Activated CD8-positive, alpha-beta T cell treated with anti-CD3 and anti-CD28 coated beads for 36 hours (primary cell): Measurements from ENCODE around the gene ASB2. TPM values are rescaled to one million over a fixed set of nuclear protein-coding genes. Genes with fewer than 3 reads are reported as not detected.

Experiments
- ATAC-seq: fragments of 200-7000 bp; cut with Tn5 transposase; one replicate; pipeline ENCODE4 v1.10.0; 2021; ENCODE audit warnings: mild to moderate bottlenecking, moderate library complexity
- CTCF ChIA-PET: fragments of 350-600 bp; sonication (Branson Sonifier 250); formaldehyde crosslinking; loops from one replicate; lab custom pipeline; 2021; ENCODE audit warnings: antibody characterized with exemption; lab: Charles Lee
- POLR2A ChIA-PET: fragments of 350-600 bp; sonication (Branson Sonifier 250); formaldehyde crosslinking; loops from one replicate; lab custom pipeline; 2021; ENCODE audit warnings: antibody characterized with exemption; lab: Charles Lee
- DNase-seq: peaks from one replicate; pipeline ENCODE4 v3.0.0-alpha.2; 2020
- H3K27ac Mint-ChIP-seq: one replicate; pipeline ENCODE4 v1.8.0; 2021; ENCODE audit warnings: mild to moderate bottlenecking, mixed read lengths
- H3K27me3 Mint-ChIP-seq: one replicate; pipeline ENCODE4 v1.8.0; 2021; ENCODE audit warnings: mixed read lengths
- H3K36me3 Mint-ChIP-seq: one replicate; pipeline ENCODE4 v1.8.0; 2021; ENCODE audit warnings: low read depth, mixed read lengths
- H3K4me1 Mint-ChIP-seq: one replicate; pipeline ENCODE4 v1.8.0; 2021; ENCODE audit warnings: low read depth, mixed read lengths
- H3K4me3 Mint-ChIP-seq: one replicate; pipeline ENCODE4 v1.8.0; 2021; ENCODE audit warnings: mild to moderate bottlenecking, moderate library complexity, mixed read lengths
- H3K9me3 Mint-ChIP-seq: one replicate; pipeline ENCODE4 v1.8.0; 2021; ENCODE audit warnings: mixed read lengths
- CTCF ChIP-seq: fragments of 200-600 bp; IDR thresholded peaks from one replicate; pipeline ENCODE4 v1.8.0; 2022; ENCODE audit warnings: antibody characterized with exemption, mild to moderate bottlenecking
- intact Hi-C: fragments of 100-400 bp; cut with micrococcal nuclease; formaldehyde crosslinking; loops from one replicate; pipeline ENCODE4 v1.10.0; 2022
- total RNA-seq, 2 experiments: library from RNA; stranded (reverse); gene quantifications; one replicate each; pipeline ENCODE4 v1.2.3, GENCODE V29; 2021

Gene ASB2
- total RNA-seq, 2 experiments from 2014 or later = 11.7 to 12.7 TPM

- intact Hi-C loops = no loop called here
- H3K9me3 Mint-ChIP-seq = peaks cover 4% of the 10 kb centered on the region
- ATAC-seq (no peak), DNase-seq (no peak)
- H3K27ac Mint-ChIP-seq = no peak overlapping the region
- peaks cover 5% of the 10 kb centered on the region for H3K36me3 Mint-ChIP-seq
- ChIA-PET CTCF (interaction anchor here (1.1 to 5.2 kb wide), 4 partner anchors 11 to 47 kb away, joined by 3 to 44 read pairs (median 6); no protein-coding TSS in a partner anchor), POLR2A (interaction anchor here (0.7 to 2.0 kb wide), 4 partner anchors 8 to 15 kb away, joined by 3 to 6 read pairs (median 4); no protein-coding TSS in a partner anchor)
- TF ChIP-seq CTCF = no peak
- peaks cover 2% of the 10 kb centered on the region for H3K27me3 Mint-ChIP-seq
- H3K4me1 Mint-ChIP-seq = peaks cover 22% of the 10 kb centered on the region
- no peak overlapping the region for H3K4me3 Mint-ChIP-seq
These were observed 7.7 kb upstream of the ASB2 start for GRCh38 chr14:93984070-93984469.

DNA sequence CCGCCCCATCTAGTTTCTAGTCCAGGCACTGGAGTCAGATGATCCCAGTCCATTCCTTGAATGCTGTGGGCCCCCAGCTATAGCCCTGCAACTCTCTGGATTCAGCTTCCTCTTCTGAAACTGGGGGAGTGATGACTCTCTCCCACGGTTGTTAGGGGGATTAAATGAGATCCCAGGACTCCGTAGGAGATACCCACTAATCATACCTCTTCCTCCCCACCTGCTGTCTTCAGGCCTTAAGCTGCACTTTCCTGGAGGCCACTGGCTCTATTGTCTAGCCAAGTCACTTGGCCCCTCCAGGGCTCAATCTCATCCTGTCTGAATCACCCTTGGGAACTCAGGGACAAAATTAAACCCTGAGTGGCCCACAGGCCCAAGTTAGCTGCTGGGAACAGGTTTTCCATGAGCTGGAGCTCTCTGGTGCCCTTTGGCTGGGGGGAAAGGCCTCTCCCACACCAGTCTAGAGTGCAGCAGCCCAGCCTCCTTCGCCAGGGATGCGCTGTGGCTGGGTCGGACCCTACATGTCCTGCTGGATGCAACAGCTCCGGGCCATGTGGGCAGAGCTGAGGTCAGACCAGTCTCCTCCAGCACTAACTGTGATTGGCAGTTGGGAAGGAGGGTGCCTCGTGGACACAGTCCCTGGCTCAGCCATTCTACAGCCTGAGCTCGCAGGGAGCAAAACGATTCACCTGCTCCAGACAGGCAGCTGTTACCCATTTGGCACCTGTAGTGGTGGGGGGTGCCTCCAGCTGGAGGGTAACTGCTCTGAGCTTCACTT lies 6.0 kb upstream of the ASB2 start:
- POLR2A ChIA-PET = interaction anchor here (0.7 to 2.5 kb wide), 3 partner anchors 9 to 16 kb away, joined by 3 to 13 read pairs (median 3); no protein-coding TSS in a partner anchor
- H3K4me1 Mint-ChIP-seq = peaks cover 39% of the 10 kb centered on the region

GRCh38 chr14:93981316-93982229 lies 5.2 kb upstream of the ASB2 start:
- Mint-ChIP-seq H3K27ac (peak overlapping the region; percentile 5), H3K4me1 (peaks cover 47% of the 10 kb centered on the region), H3K27me3 (no peaks in the 10 kb centered on the region), H3K9me3 (peaks cover 19% of the 10 kb centered on the region), H3K36me3 (peaks cover 26% of the 10 kb centered on the region), H3K4me3 (no peak overlapping the region)
- ATAC-seq (no peak), DNase-seq (no peak)
- POLR2A ChIA-PET = interaction anchor here (0.7 to 2.5 kb wide), 3 partner anchors 10 to 23 kb away, joined by 3 to 13 read pairs (median 3); no protein-coding TSS in a partner anchor
- TF ChIP-seq CTCF = no peak
- intact Hi-C loops = no loop called here
- CTCF ChIA-PET = interaction anchor here (1.0 to 5.2 kb wide), 8 partner anchors 10 to 155 kb away, joined by 3 to 44 read pairs (median 6); no protein-coding TSS in a partner anchor

More for the DNA sequence above, 6.0 kb upstream of the ASB2 start:
- ATAC-seq (no peak), DNase-seq (no peak)
- H3K4me3 Mint-ChIP-seq = no peak overlapping the region
- H3K36me3 Mint-ChIP-seq = peaks cover 18% of the 10 kb centered on the region
- CTCF ChIA-PET = interaction anchor here (0.5 to 5.2 kb wide), 9 partner anchors 9 to 154 kb away, joined by 3 to 44 read pairs (median 6); no protein-coding TSS in a partner anchor
- intact Hi-C loops = no loop called here
- peaks cover 10% of the 10 kb centered on the region for H3K9me3 Mint-ChIP-seq
- peaks cover 2% of the 10 kb centered on the region for H3K27me3 Mint-ChIP-seq
- no peak overlapping the region for H3K27ac Mint-ChIP-seq
- no peak for TF ChIP-seq CTCF

GRCh38 chr14:93980456-93981201 lies 4.3 kb upstream of the ASB2 start:
- intact Hi-C loops = no loop called here

More at GRCh38 chr14:93980456-93981201, 4.3 kb upstream of the ASB2 start:
- TF ChIP-seq CTCF = no peak
- CTCF ChIA-PET = interaction anchor here (1.0 to 5.2 kb wide), 7 partner anchors 10 to 156 kb away, joined by 3 to 44 read pairs (median 6); no protein-coding TSS in a partner anchor
- H3K9me3 Mint-ChIP-seq = peaks cover 26% of the 10 kb centered on the region
- POLR2A ChIA-PET = interaction anchor here (0.6 to 2.8 kb wide), 3 partner anchors 10 to 12 kb away, joined by 3 to 13 read pairs (median 6); no protein-coding TSS in a partner anchor
- H3K27me3 Mint-ChIP-seq = no peaks in the 10 kb centered on the region
- ATAC-seq (no peak), DNase-seq (no peak)
- peaks cover 57% of the 10 kb centered on the region for H3K4me1 Mint-ChIP-seq
- H3K27ac Mint-ChIP-seq = peak overlapping the region; percentile 91
- peaks cover 34% of the 10 kb centered on the region for H3K36me3 Mint-ChIP-seq
- no peak overlapping the region for H3K4me3 Mint-ChIP-seq
